ENCODE measurements around the gene HUS1.

HUS1 gene

GRCh38 chr7:47979145-47979831 lies at the start of gene HUS1:
Gene HUS1 (minus strand): TSS chr7:47979615. CDS start chr7:47979519, 96 bp downstream.
- Histone ChIP-seq H3K4me1 (ENCODE audit: control insufficient read depth in 1 of 2, insufficient read depth in 2 of 2, low read length in 2 of 2) (peaks cover 4 to 11% of the 10 kb centered on the region in 2 donors), H3K4me3 (ENCODE audit: low read depth in 1 of 2, low read length in 2 of 2) (peak within 1 kb of the TSS; percentile 88 to 99), H3K27ac (ENCODE audit: low read length) (peak within 1 kb of the TSS; percentile 85), H3K9me3 (ENCODE audit: control insufficient read depth in 1 of 2, low read length in 2 of 2) (no peaks in the 10 kb centered on the region), H3K27me3 (ENCODE audit: low read depth, low read length) (no peaks in the 10 kb centered on the region), H3K36me3 (ENCODE audit: control insufficient read depth in 1 of 2, insufficient read depth in 2 of 2, low read length in 2 of 2) (peaks cover 23 to 41% of the 10 kb centered on the region in 2 donors)

- no peaks in the 10 kb centered on the region for H3K9me3 ChIP-seq (ENCODE audit: control insufficient read depth in 1 of 2, low read length in 2 of 2)
- no peaks in the 10 kb centered on the region for H3K36me3 ChIP-seq (ENCODE audit: control insufficient read depth in 1 of 2, insufficient read depth in 2 of 2, low read length in 2 of 2)
- H3K4me1 ChIP-seq (ENCODE audit: control insufficient read depth in 1 of 2, insufficient read depth in 2 of 2, low read length in 2 of 2): no peaks in the 10 kb centered on the region
- H3K27ac ChIP-seq (ENCODE audit: low read length): no peak within 1 kb of the TSS
- no peak within 1 kb of the TSS for H3K4me3 ChIP-seq (ENCODE audit: low read depth in 1 of 2, low read length in 2 of 2)
- no peaks in the 10 kb centered on the region for H3K27me3 ChIP-seq (ENCODE audit: low read depth, low read length)
Measured at GRCh38 chr7:48028938-48029337, 49.5 kb upstream of the HUS1 start, which contains the start of gene SUN3. Gene SUN3 (minus strand): TSS chr7:48029107. CDS start chr7:48028938, 169 bp downstream.

- Histone ChIP-seq H3K36me3 (ENCODE audit: control insufficient read depth in 1 of 2, insufficient read depth in 2 of 2, low read length in 2 of 2) (no peaks in the 10 kb centered on the region), H3K9me3 (ENCODE audit: control insufficient read depth in 1 of 2, low read length in 2 of 2) (peaks cover 0 to 2% of the 10 kb centered on the region in 2 donors), H3K4me1 (ENCODE audit: control insufficient read depth in 1 of 2, insufficient read depth in 2 of 2, low read length in 2 of 2) (no peaks in the 10 kb centered on the region), H3K27me3 (ENCODE audit: low read depth, low read length) (no peaks in the 10 kb centered on the region), H3K4me3 (ENCODE audit: low read depth in 1 of 2, low read length in 2 of 2) (no peak overlapping the region), H3K27ac (ENCODE audit: low read length) (no peak overlapping the region)
Measured at GRCh38 chr7:48025624-48026023, 46.2 kb upstream of the HUS1 start.

- H3K4me3 ChIP-seq (ENCODE audit: low read depth in 1 of 2, low read length in 2 of 2): no peak overlapping the region
- no peaks in the 10 kb centered on the region for H3K36me3 ChIP-seq (ENCODE audit: control insufficient read depth in 1 of 2, insufficient read depth in 2 of 2, low read length in 2 of 2)
- H3K9me3 ChIP-seq (ENCODE audit: control insufficient read depth in 1 of 2, low read length in 2 of 2): peaks cover 0 to 4% of the 10 kb centered on the region in 2 donors
- H3K27ac ChIP-seq (ENCODE audit: low read length): no peak overlapping the region
- no peaks in the 10 kb centered on the region for H3K27me3 ChIP-seq (ENCODE audit: low read depth, low read length)
- no peaks in the 10 kb centered on the region for H3K4me1 ChIP-seq (ENCODE audit: control insufficient read depth in 1 of 2, insufficient read depth in 2 of 2, low read length in 2 of 2)
Measured at GRCh38 chr7:48017674-48018073, 38.3 kb upstream of the HUS1 start.

- no peaks in the 10 kb centered on the region for H3K36me3 ChIP-seq (ENCODE audit: control insufficient read depth in 1 of 2, insufficient read depth in 2 of 2, low read length in 2 of 2)
- H3K4me1 ChIP-seq (ENCODE audit: control insufficient read depth in 1 of 2, insufficient read depth in 2 of 2, low read length in 2 of 2): peaks cover 0 to 6% of the 10 kb centered on the region in 2 donors
- H3K9me3 ChIP-seq (ENCODE audit: control insufficient read depth in 1 of 2, low read length in 2 of 2): peaks cover 0 to 4% of the 10 kb centered on the region in 2 donors
- no peaks in the 10 kb centered on the region for H3K27me3 ChIP-seq (ENCODE audit: low read depth, low read length)
- H3K4me3 ChIP-seq (ENCODE audit: low read depth in 1 of 2, low read length in 2 of 2): no peak overlapping the region
- H3K27ac ChIP-seq (ENCODE audit: low read length): no peak overlapping the region
Measured at GRCh38 chr7:48016641-48017040, 37.2 kb upstream of the HUS1 start.

GRCh38 chr7:48011951-48012350 lies 32.5 kb upstream of the HUS1 start:
- Histone ChIP-seq H3K27me3 (ENCODE audit: low read depth, low read length) (no peaks in the 10 kb centered on the region), H3K9me3 (ENCODE audit: control insufficient read depth in 1 of 2, low read length in 2 of 2) (no peaks in the 10 kb centered on the region), H3K27ac (ENCODE audit: low read length) (no peak overlapping the region), H3K4me3 (ENCODE audit: low read depth in 1 of 2, low read length in 2 of 2) (no peak overlapping the region), H3K4me1 (ENCODE audit: control insufficient read depth in 1 of 2, insufficient read depth in 2 of 2, low read length in 2 of 2) (peaks cover 0 to 7% of the 10 kb centered on the region in 2 donors), H3K36me3 (ENCODE audit: control insufficient read depth in 1 of 2, insufficient read depth in 2 of 2, low read length in 2 of 2) (no peaks in the 10 kb centered on the region)

- H3K4me3 ChIP-seq (ENCODE audit: low read depth in 1 of 2, low read length in 2 of 2): no peak overlapping the region
- no peaks in the 10 kb centered on the region for H3K9me3 ChIP-seq (ENCODE audit: control insufficient read depth in 1 of 2, low read length in 2 of 2)
- H3K4me1 ChIP-seq (ENCODE audit: control insufficient read depth in 1 of 2, insufficient read depth in 2 of 2, low read length in 2 of 2): peaks cover 0 to 7% of the 10 kb centered on the region in 2 donors
- no peaks in the 10 kb centered on the region for H3K27me3 ChIP-seq (ENCODE audit: low read depth, low read length)
- no peaks in the 10 kb centered on the region for H3K36me3 ChIP-seq (ENCODE audit: control insufficient read depth in 1 of 2, insufficient read depth in 2 of 2, low read length in 2 of 2)
- H3K27ac ChIP-seq (ENCODE audit: low read length): no peak overlapping the region
Measured at GRCh38 chr7:48011323-48011722, 31.9 kb upstream of the HUS1 start.

- no peaks in the 10 kb centered on the region for H3K27me3 ChIP-seq (ENCODE audit: low read depth, low read length)
- no peak overlapping the region for H3K27ac ChIP-seq (ENCODE audit: low read length)
- no peaks in the 10 kb centered on the region for H3K36me3 ChIP-seq (ENCODE audit: control insufficient read depth in 1 of 2, insufficient read depth in 2 of 2, low read length in 2 of 2)
- no peaks in the 10 kb centered on the region for H3K9me3 ChIP-seq (ENCODE audit: control insufficient read depth in 1 of 2, low read length in 2 of 2)
- H3K4me1 ChIP-seq (ENCODE audit: control insufficient read depth in 1 of 2, insufficient read depth in 2 of 2, low read length in 2 of 2): peaks cover 0 to 7% of the 10 kb centered on the region in 2 donors
- no peak overlapping the region for H3K4me3 ChIP-seq (ENCODE audit: low read depth in 1 of 2, low read length in 2 of 2)
Measured at GRCh38 chr7:48009954-48010353, 30.5 kb upstream of the HUS1 start.

- Histone ChIP-seq H3K9me3 (ENCODE audit: control insufficient read depth in 1 of 2, low read length in 2 of 2) (no peaks in the 10 kb centered on the region), H3K4me1 (ENCODE audit: control insufficient read depth in 1 of 2, insufficient read depth in 2 of 2, low read length in 2 of 2) (peaks cover 0 to 7% of the 10 kb centered on the region in 2 donors), H3K27ac (ENCODE audit: low read length) (no peak overlapping the region), H3K36me3 (ENCODE audit: control insufficient read depth in 1 of 2, insufficient read depth in 2 of 2, low read length in 2 of 2) (no peaks in the 10 kb centered on the region), H3K4me3 (ENCODE audit: low read depth in 1 of 2, low read length in 2 of 2) (no peak overlapping the region), H3K27me3 (ENCODE audit: low read depth, low read length) (no peaks in the 10 kb centered on the region)
Measured at GRCh38 chr7:48009257-48009656, 29.8 kb upstream of the HUS1 start.

- Histone ChIP-seq H3K4me3 (ENCODE audit: low read depth in 1 of 2, low read length in 2 of 2) (no peak overlapping the region), H3K27ac (ENCODE audit: low read length) (no peak overlapping the region), H3K4me1 (ENCODE audit: control insufficient read depth in 1 of 2, insufficient read depth in 2 of 2, low read length in 2 of 2) (peaks cover 0 to 3% of the 10 kb centered on the region in 2 donors), H3K9me3 (ENCODE audit: control insufficient read depth in 1 of 2, low read length in 2 of 2) (no peaks in the 10 kb centered on the region), H3K36me3 (ENCODE audit: control insufficient read depth in 1 of 2, insufficient read depth in 2 of 2, low read length in 2 of 2) (no peaks in the 10 kb centered on the region), H3K27me3 (ENCODE audit: low read depth, low read length) (no peaks in the 10 kb centered on the region)
Measured at GRCh38 chr7:48006866-48007265, 27.5 kb upstream of the HUS1 start.

GRCh38 chr7:48004638-48005037 lies 25.2 kb upstream of the HUS1 start:
- Histone ChIP-seq H3K27ac (ENCODE audit: low read length) (no peak overlapping the region), H3K4me1 (ENCODE audit: control insufficient read depth in 1 of 2, insufficient read depth in 2 of 2, low read length in 2 of 2) (no peaks in the 10 kb centered on the region), H3K27me3 (ENCODE audit: low read depth, low read length) (no peaks in the 10 kb centered on the region), H3K4me3 (ENCODE audit: low read depth in 1 of 2, low read length in 2 of 2) (no peak overlapping the region), H3K36me3 (ENCODE audit: control insufficient read depth in 1 of 2, insufficient read depth in 2 of 2, low read length in 2 of 2) (no peaks in the 10 kb centered on the region), H3K9me3 (ENCODE audit: control insufficient read depth in 1 of 2, low read length in 2 of 2) (no peaks in the 10 kb centered on the region)

- Histone ChIP-seq H3K4me3 (ENCODE audit: low read depth in 1 of 2, low read length in 2 of 2) (no peak overlapping the region), H3K27ac (ENCODE audit: low read length) (no peak overlapping the region), H3K27me3 (ENCODE audit: low read depth, low read length) (no peaks in the 10 kb centered on the region), H3K36me3 (ENCODE audit: control insufficient read depth in 1 of 2, insufficient read depth in 2 of 2, low read length in 2 of 2) (no peaks in the 10 kb centered on the region), H3K9me3 (ENCODE audit: control insufficient read depth in 1 of 2, low read length in 2 of 2) (no peaks in the 10 kb centered on the region), H3K4me1 (ENCODE audit: control insufficient read depth in 1 of 2, insufficient read depth in 2 of 2, low read length in 2 of 2) (no peaks in the 10 kb centered on the region)
Measured at GRCh38 chr7:48004032-48004431, 24.6 kb upstream of the HUS1 start.
